Osteocyte (in vitro differentiated cells): ENCODE data around the gene SPINK6. TPM values are rescaled to one million over a fixed set of nuclear protein-coding genes. Genes with fewer than 3 reads are reported as not detected.

Experiments
- DNase-seq: peaks from one replicate; pipeline ENCODE4 v3.0.0; 2021; ENCODE audit warnings: mixed read lengths; ENCODE audit not compliant: unreplicated experiment; ENCODE audit errors: extremely low spot score
- H3K27ac Mint-ChIP-seq: one replicate; pipeline ENCODE4 v1.8.0; 2021; ENCODE audit warnings: mild to moderate bottlenecking, mixed read lengths; ENCODE audit not compliant: unreplicated experiment
- H3K27me3 Mint-ChIP-seq: one replicate; pipeline ENCODE4 v1.8.0; 2021; ENCODE audit warnings: mixed read lengths; ENCODE audit not compliant: unreplicated experiment
- H3K36me3 Mint-ChIP-seq: one replicate; pipeline ENCODE4 v1.8.0; 2021; ENCODE audit warnings: mixed read lengths; ENCODE audit not compliant: unreplicated experiment
- H3K4me1 Mint-ChIP-seq: one replicate; pipeline ENCODE4 v1.8.0; 2021; ENCODE audit warnings: mixed read lengths; ENCODE audit not compliant: unreplicated experiment
- H3K4me3 Mint-ChIP-seq: one replicate; pipeline ENCODE4 v1.8.0; 2021; ENCODE audit warnings: mild to moderate bottlenecking, moderate library complexity, mixed read lengths; ENCODE audit not compliant: unreplicated experiment
- H3K9me3 Mint-ChIP-seq: one replicate; pipeline ENCODE4 v1.8.0; 2021; ENCODE audit warnings: mixed read lengths; ENCODE audit not compliant: unreplicated experiment
- CTCF ChIP-seq: fragments of 200-600 bp; sonication (generic); IDR thresholded peaks from 2 replicates; pipeline ENCODE4 v1.5.0; 2021; ENCODE audit warnings: antibody characterized with exemption, mild to moderate bottlenecking, moderate library complexity
- total RNA-seq: library from RNA; stranded (reverse); gene quantifications from 2 replicates; pipeline ENCODE4 v1.2.1, GENCODE V29; 2021

SPINK6 gene
- total RNA-seq, 1 donor from 2014 or later = not detected

- H3K9me3 Mint-ChIP-seq = no peaks in the 10 kb centered on the region
- no peaks in the 10 kb centered on the region for H3K36me3 Mint-ChIP-seq
- no peak for TF ChIP-seq CTCF
- DNase-seq = no peak
- no peak overlapping the region for H3K27ac Mint-ChIP-seq
- peaks cover 37% of the 10 kb centered on the region for H3K27me3 Mint-ChIP-seq
- no peak overlapping the region for H3K4me3 Mint-ChIP-seq
- H3K4me1 Mint-ChIP-seq = no peaks in the 10 kb centered on the region
These were observed 3.0 kb downstream of the SPINK6 start for GRCh38 chr5:148205865-148206264.

- no peak for TF ChIP-seq CTCF
- no peak for DNase-seq
- Mint-ChIP-seq H3K4me3 (no peak overlapping the region), H3K4me1 (no peaks in the 10 kb centered on the region), H3K27me3 (peaks cover 36% of the 10 kb centered on the region), H3K9me3 (no peaks in the 10 kb centered on the region), H3K27ac (no peak overlapping the region), H3K36me3 (no peaks in the 10 kb centered on the region)
These were observed 3.8 kb downstream of the SPINK6 start for GRCh38 chr5:148206620-148207019.

DNA sequence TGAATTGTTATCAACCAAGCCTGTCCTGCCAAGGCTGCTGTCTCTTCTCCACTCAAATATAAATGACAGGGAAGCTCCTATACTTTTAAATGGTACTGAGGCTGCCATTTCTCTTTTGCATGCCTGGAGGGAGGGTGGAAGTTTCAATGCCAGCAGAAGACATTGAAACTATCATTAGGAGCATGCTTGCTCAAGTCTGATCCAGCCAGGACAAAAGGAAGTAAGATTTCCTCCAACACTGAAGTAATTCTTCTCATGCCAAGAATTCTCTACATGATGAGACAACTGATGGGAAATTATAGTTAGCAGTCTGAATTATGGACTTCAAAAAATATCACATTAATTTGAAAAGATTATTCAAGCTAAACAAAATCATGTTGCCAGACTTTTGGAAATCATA, 5.4 kb downstream of the SPINK6 start:
- TF ChIP-seq CTCF = no peak
- H3K4me3 Mint-ChIP-seq = no peak overlapping the region
- no peaks in the 10 kb centered on the region for H3K36me3 Mint-ChIP-seq
- DNase-seq = no peak
- H3K9me3 Mint-ChIP-seq = no peaks in the 10 kb centered on the region
- H3K27me3 Mint-ChIP-seq = peaks cover 37% of the 10 kb centered on the region
- H3K27ac Mint-ChIP-seq = no peak overlapping the region
- no peaks in the 10 kb centered on the region for H3K4me1 Mint-ChIP-seq

DNA sequence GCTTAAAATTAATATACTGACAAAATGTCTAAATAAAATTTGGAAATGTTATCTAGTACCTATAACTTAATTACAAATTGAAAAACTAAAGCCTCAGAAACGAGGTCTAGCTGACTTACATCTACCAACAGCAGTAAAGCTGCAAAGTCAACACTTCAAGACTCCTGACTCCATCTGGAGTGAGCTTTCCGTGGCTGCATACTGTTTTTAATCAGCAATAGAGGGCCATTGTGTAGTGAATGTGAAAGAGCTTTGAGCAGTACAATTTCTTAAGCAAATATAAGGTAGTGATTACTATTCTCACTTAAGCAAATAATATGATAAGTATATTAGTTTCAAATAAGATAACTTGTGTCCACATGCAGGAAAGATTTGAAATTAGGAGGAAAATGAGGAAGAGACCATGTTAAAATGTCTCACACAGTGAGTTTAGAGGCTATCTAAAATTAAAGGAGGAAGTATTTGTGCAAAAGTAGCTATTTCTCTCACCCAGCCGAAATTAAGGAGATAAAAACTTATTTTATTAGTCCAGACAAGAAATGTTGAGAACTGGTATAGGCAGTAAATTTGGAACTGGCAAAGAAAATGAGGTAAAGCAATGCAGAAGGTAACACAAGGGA, 6.4 kb downstream of the SPINK6 start:
- no peaks in the 10 kb centered on the region for H3K4me1 Mint-ChIP-seq
- TF ChIP-seq CTCF = no peak

GRCh38 chr5:148214665-148215185, 11.9 kb downstream of the SPINK6 start:
- Mint-ChIP-seq H3K4me3 (no peak overlapping the region), H3K27ac (no peak overlapping the region), H3K9me3 (no peaks in the 10 kb centered on the region), H3K4me1 (no peaks in the 10 kb centered on the region), H3K27me3 (peaks cover 14% of the 10 kb centered on the region), H3K36me3 (no peaks in the 10 kb centered on the region)
- no peak for TF ChIP-seq CTCF
- DNase-seq = no peak

More for the DNA sequence above, 6.4 kb downstream of the SPINK6 start:
- Mint-ChIP-seq H3K9me3 (no peaks in the 10 kb centered on the region), H3K4me3 (no peak overlapping the region), H3K27me3 (peaks cover 29% of the 10 kb centered on the region), H3K27ac (no peak overlapping the region), H3K36me3 (no peaks in the 10 kb centered on the region)
- no peak for DNase-seq
